Measurements from ENCODE around the gene ANGPTL2.

The ANGPTL2 gene

GRCh38 chr9:127107171-127107928 is 15.1 kb downstream of the ANGPTL2 start:
- no peak for DNase-seq (ENCODE audit: low read depth, low spot score)
- Histone ChIP-seq H3K4me3 (ENCODE audit: low read length) (no peak overlapping the region), H3K27ac (ENCODE audit: low read length) (no peak overlapping the region), H3K4me1 (ENCODE audit: control insufficient read depth, insufficient read depth, low read length) (peaks cover 8% of the 10 kb centered on the region; the same call in 1 of the 2 replicates), H3K27me3 (ENCODE audit: control insufficient read depth, insufficient read depth, low read length) (no peaks in the 10 kb centered on the region), H3K9me3 (ENCODE audit: control insufficient read depth, insufficient read depth, low read length) (no peaks in the 10 kb centered on the region), H3K36me3 (ENCODE audit: control insufficient read depth, insufficient read depth, low read length) (0 out of 2 replicates have a peak, but pooled peaks cover 2% of the 10 kb centered on the region)
- no CpG with 5 or more reads among the region's 11 CpGs for WGBS (ENCODE audit: insufficient coverage, insufficient read length)

GRCh38 chr9:127106466-127106855 is 16.0 kb downstream of the ANGPTL2 start:
- WGBS (ENCODE audit: insufficient coverage, insufficient read length): no CpG with 5 or more reads among the region's 4 CpGs
- Histone ChIP-seq H3K27me3 (ENCODE audit: control insufficient read depth, insufficient read depth, low read length) (no peaks in the 10 kb centered on the region), H3K4me3 (ENCODE audit: low read length) (no peak overlapping the region), H3K36me3 (ENCODE audit: control insufficient read depth, insufficient read depth, low read length) (0 out of 2 replicates have a peak, but pooled peaks cover 2% of the 10 kb centered on the region), H3K4me1 (ENCODE audit: control insufficient read depth, insufficient read depth, low read length) (peaks cover 4% of the 10 kb centered on the region; the same call in 1 of the 2 replicates), H3K27ac (ENCODE audit: low read length) (no peak overlapping the region), H3K9me3 (ENCODE audit: control insufficient read depth, insufficient read depth, low read length) (no peaks in the 10 kb centered on the region)
- no peak for DNase-seq (ENCODE audit: low read depth, low spot score)

DNA sequence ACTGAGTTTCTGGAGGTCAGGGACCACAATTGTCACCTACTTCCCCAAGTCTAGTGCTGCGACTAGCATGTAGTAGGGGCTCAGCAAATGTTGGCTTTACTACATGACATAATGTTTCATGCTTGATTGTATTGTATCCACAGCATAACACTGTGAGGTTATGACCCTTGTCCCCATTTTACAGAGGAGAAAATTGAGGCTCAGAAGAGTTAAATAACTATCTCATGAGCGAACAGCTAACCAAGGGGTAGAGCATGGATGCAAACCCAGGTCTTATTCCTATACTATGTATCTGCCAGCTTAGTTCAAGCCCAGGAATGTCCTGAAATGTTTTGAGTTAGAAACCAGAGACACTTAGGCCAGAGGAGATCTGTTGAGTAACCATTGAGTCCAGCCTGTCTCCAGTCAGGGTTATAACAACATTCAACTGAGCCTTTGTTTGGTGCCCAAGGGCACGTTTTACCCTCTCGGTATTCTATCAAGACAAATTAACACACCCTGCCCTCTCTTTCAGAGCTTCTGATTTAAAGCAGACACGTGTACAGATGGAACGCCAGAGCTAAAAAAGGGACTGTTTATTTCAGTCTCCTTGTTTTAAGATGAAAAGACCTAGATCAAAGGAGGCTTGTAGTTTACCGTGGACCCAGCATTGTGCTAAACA is 16.5 kb downstream of the ANGPTL2 start:
- H3K27me3 ChIP-seq (ENCODE audit: control insufficient read depth, insufficient read depth, low read length): no peaks in the 10 kb centered on the region
- no peaks in the 10 kb centered on the region for H3K4me1 ChIP-seq (ENCODE audit: control insufficient read depth, insufficient read depth, low read length)
- H3K27ac ChIP-seq (ENCODE audit: low read length): no peak overlapping the region
- H3K9me3 ChIP-seq (ENCODE audit: control insufficient read depth, insufficient read depth, low read length): no peaks in the 10 kb centered on the region
- no CpG with 5 or more reads among the region's 7 CpGs for WGBS (ENCODE audit: insufficient coverage, insufficient read length)
- 0 out of 2 replicates have a peak, but pooled peaks cover 2% of the 10 kb centered on the region for H3K36me3 ChIP-seq (ENCODE audit: control insufficient read depth, insufficient read depth, low read length)
- H3K4me3 ChIP-seq (ENCODE audit: low read length): no peak overlapping the region
- DNase-seq (ENCODE audit: low read depth, low spot score): no peak

DNA sequence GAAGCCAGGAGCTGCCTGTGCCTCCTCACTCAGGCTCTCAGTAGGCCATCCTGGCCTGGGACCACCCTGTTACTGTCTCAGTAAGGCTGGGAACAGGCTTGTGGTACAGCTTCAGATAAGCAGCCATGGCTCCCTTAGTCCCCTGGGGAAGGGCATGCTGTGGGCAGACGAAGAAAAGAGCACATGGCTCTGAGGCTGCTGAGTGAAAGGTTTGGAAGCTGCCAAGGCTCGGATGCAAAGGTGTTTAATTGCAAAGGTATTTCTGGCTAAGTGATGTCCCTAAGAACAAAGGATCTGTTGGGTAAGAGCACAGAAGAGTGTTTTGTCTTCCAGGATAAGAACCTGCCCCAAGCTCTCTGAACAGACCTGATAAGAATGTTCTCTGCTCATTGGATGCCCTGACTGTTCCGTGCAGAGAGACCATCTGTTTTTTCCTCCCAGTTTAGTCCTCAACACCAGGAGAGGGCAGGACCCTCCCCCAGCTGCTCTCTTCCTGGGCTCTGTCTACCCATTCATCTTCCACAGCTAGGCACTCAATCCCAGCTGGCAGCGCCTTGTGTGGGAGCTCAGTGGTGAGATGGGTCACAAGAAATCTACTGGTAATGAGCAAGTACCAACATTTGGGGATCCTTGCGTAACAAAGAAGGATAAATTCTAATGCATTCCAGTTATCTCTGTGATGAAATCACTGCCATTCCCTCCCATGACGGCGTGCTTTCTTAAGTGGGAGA is 17.7 kb downstream of the ANGPTL2 start:
- DNase-seq (ENCODE audit: low read depth, low spot score): no peak
- WGBS (ENCODE audit: insufficient coverage, insufficient read length): no CpG with 5 or more reads among the region's 7 CpGs
- H3K36me3 ChIP-seq (ENCODE audit: control insufficient read depth, insufficient read depth, low read length): 0 out of 2 replicates have a peak, but pooled peaks cover 2% of the 10 kb centered on the region
- no peak overlapping the region for H3K4me3 ChIP-seq (ENCODE audit: low read length)
- no peaks in the 10 kb centered on the region for H3K9me3 ChIP-seq (ENCODE audit: control insufficient read depth, insufficient read depth, low read length)
- no peaks in the 10 kb centered on the region for H3K27me3 ChIP-seq (ENCODE audit: control insufficient read depth, insufficient read depth, low read length)
- no peaks in the 10 kb centered on the region for H3K4me1 ChIP-seq (ENCODE audit: control insufficient read depth, insufficient read depth, low read length)
- H3K27ac ChIP-seq (ENCODE audit: low read length): no peak overlapping the region

DNA sequence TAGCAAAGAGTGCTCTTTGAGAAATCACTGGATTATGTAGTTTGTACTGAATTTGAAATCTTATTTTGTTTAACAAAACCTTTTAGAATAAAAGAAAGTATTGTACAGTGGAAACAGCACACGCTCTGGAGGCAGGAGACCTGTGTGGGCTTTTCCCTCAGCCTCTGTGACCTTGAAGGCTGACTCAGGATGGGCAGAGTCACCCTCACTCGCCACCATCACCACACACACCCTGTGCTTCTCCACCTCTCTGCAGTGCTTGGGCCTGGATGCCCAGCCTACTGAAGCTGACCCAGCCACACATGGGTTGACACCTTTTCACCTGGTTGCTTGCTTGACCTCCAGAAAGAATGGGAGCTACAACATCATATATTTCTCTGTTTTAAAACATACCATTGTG is 19.6 kb downstream of the ANGPTL2 start:
- H3K27me3 ChIP-seq (ENCODE audit: control insufficient read depth, insufficient read depth, low read length): no peaks in the 10 kb centered on the region
- WGBS (ENCODE audit: insufficient coverage, insufficient read length): no CpG with 5 or more reads among the region's 2 CpGs

GRCh38 chr9:127102176-127102575 is 20.3 kb downstream of the ANGPTL2 start:
- Histone ChIP-seq H3K9me3 (ENCODE audit: control insufficient read depth, insufficient read depth, low read length) (no peaks in the 10 kb centered on the region), H3K27me3 (ENCODE audit: control insufficient read depth, insufficient read depth, low read length) (no peaks in the 10 kb centered on the region), H3K4me3 (ENCODE audit: low read length) (no peak overlapping the region), H3K4me1 (ENCODE audit: control insufficient read depth, insufficient read depth, low read length) (no peaks in the 10 kb centered on the region), H3K36me3 (ENCODE audit: control insufficient read depth, insufficient read depth, low read length) (no peaks in the 10 kb centered on the region), H3K27ac (ENCODE audit: low read length) (no peak overlapping the region)
- DNase-seq (ENCODE audit: low read depth, low spot score): no peak

More for the DNA sequence above, 19.6 kb downstream of the ANGPTL2 start:
- Histone ChIP-seq H3K4me3 (ENCODE audit: low read length) (no peak overlapping the region), H3K36me3 (ENCODE audit: control insufficient read depth, insufficient read depth, low read length) (no peaks in the 10 kb centered on the region), H3K4me1 (ENCODE audit: control insufficient read depth, insufficient read depth, low read length) (no peaks in the 10 kb centered on the region), H3K9me3 (ENCODE audit: control insufficient read depth, insufficient read depth, low read length) (no peaks in the 10 kb centered on the region), H3K27ac (ENCODE audit: low read length) (no peak overlapping the region)
- DNase-seq (ENCODE audit: low read depth, low spot score): no peak

- Histone ChIP-seq H3K27ac (ENCODE audit: low read length) (no peak overlapping the region), H3K4me1 (ENCODE audit: control insufficient read depth, insufficient read depth, low read length) (no peaks in the 10 kb centered on the region), H3K9me3 (ENCODE audit: control insufficient read depth, insufficient read depth, low read length) (no peaks in the 10 kb centered on the region), H3K36me3 (ENCODE audit: control insufficient read depth, insufficient read depth, low read length) (no peaks in the 10 kb centered on the region), H3K4me3 (ENCODE audit: low read length) (no peak overlapping the region), H3K27me3 (ENCODE audit: control insufficient read depth, insufficient read depth, low read length) (no peaks in the 10 kb centered on the region)
- WGBS (ENCODE audit: insufficient coverage, insufficient read length): no CpG with 5 or more reads among the region's 3 CpGs
- DNase-seq (ENCODE audit: low read depth, low spot score): no peak
These were observed 22.8 kb downstream of the ANGPTL2 start for GRCh38 chr9:127099664-127100063.

DNA sequence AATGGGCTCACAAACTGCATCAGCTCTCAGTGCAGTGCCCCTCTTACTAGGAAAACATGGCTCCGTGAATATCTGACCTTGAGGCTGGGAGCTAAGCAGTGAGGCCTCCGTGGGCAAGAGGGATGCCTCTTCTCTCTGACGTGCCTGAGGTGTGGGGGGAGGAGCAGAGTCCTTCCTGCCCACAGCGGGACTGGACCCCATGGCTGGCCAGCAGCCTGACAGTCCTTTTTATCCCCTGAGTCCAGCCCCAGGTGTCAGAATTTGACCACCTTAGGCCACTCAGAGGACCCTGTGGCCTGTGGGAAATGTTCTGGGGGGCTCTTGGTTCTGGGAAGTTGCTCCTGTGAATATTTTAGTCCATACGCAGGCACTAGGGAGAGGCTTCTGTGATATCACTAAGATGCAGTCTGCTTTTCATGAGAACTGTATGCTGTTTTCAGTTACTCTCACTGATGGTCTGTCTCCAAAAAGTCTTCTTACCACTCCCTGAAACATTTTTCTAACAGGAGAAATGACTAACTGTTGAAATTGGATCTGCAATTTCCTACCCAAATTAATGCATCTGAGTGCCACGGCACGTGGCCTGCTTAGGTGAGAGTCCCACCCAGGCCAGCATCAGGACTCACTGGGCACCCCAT is 23.4 kb downstream of the ANGPTL2 start:
- Histone ChIP-seq H3K4me1 (ENCODE audit: control insufficient read depth, insufficient read depth, low read length) (no peaks in the 10 kb centered on the region), H3K27ac (ENCODE audit: low read length) (no peak overlapping the region), H3K36me3 (ENCODE audit: control insufficient read depth, insufficient read depth, low read length) (no peaks in the 10 kb centered on the region), H3K27me3 (ENCODE audit: control insufficient read depth, insufficient read depth, low read length) (no peaks in the 10 kb centered on the region), H3K4me3 (ENCODE audit: low read length) (no peak overlapping the region), H3K9me3 (ENCODE audit: control insufficient read depth, insufficient read depth, low read length) (no peaks in the 10 kb centered on the region)
- WGBS (ENCODE audit: insufficient coverage, insufficient read length): no CpG with 5 or more reads among the region's 7 CpGs
- no peak for DNase-seq (ENCODE audit: low read depth, low spot score)

DNA sequence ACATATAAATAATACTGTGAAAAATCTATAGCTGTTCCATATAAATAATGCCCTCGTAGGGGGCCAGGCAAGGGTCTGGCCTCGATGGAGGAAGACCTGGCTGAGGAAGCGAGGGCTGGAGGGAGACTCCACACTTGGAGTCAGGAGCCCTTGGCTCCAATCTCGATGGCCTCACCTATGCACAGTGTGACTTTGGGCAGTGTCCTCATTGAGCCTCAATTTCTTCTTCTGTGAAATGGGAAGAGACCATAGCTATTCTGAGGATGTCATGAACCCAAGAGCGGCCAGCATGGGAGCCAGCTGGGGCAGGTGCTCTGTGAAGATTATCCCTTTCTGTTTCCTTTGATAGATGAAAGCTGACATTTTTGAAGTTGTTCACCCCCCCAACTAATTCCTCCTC is 24.8 kb downstream of the ANGPTL2 start:
- Histone ChIP-seq H3K27ac (ENCODE audit: low read length) (no peak overlapping the region), H3K36me3 (ENCODE audit: control insufficient read depth, insufficient read depth, low read length) (no peaks in the 10 kb centered on the region), H3K27me3 (ENCODE audit: control insufficient read depth, insufficient read depth, low read length) (no peaks in the 10 kb centered on the region), H3K9me3 (ENCODE audit: control insufficient read depth, insufficient read depth, low read length) (no peaks in the 10 kb centered on the region), H3K4me1 (ENCODE audit: control insufficient read depth, insufficient read depth, low read length) (no peaks in the 10 kb centered on the region), H3K4me3 (ENCODE audit: low read length) (no peak overlapping the region)
- no CpG with 5 or more reads among the region's 5 CpGs for WGBS (ENCODE audit: insufficient coverage, insufficient read length)
- no peak for DNase-seq (ENCODE audit: low read depth, low spot score)

DNA sequence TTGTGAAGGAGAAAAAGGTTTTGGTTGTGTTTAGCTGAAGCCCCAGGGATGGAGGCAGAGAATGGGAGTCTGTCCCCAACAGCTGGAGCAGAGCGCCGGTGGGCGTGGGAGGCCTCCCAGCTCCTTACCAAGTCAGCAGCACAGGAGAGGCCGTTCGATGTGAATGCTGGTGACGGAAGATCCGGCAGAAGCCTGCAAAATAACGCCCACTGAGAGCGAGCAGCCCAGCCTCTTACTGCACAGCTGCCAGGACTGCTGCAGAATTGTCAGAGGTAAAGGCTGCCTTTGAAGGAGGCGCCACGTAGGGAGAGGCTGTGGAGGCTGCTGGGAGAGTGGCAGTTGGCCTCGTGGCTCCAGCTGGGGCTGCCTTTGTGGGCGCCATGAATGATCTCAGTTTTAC is 26.2 kb downstream of the ANGPTL2 start:
- no peak overlapping the region for H3K4me3 ChIP-seq (ENCODE audit: low read length)
- H3K36me3 ChIP-seq (ENCODE audit: control insufficient read depth, insufficient read depth, low read length): no peaks in the 10 kb centered on the region
- H3K27ac ChIP-seq (ENCODE audit: low read length): no peak overlapping the region
- no peaks in the 10 kb centered on the region for H3K27me3 ChIP-seq (ENCODE audit: control insufficient read depth, insufficient read depth, low read length)
- DNase-seq (ENCODE audit: low read depth, low spot score): no peak
- no CpG with 5 or more reads among the region's 13 CpGs for WGBS (ENCODE audit: insufficient coverage, insufficient read length)
- H3K9me3 ChIP-seq (ENCODE audit: control insufficient read depth, insufficient read depth, low read length): no peaks in the 10 kb centered on the region
- H3K4me1 ChIP-seq (ENCODE audit: control insufficient read depth, insufficient read depth, low read length): no peaks in the 10 kb centered on the region
